Measurements from ENCODE around the gene NTM. TPM values are rescaled to one million over a fixed set of nuclear protein-coding genes. Genes with fewer than 3 reads are reported as not detected.

NTM gene
- total RNA-seq, 4 donors from 2014 or later: 0.21 to 3.2 (median 0.84) TPM

DNA sequence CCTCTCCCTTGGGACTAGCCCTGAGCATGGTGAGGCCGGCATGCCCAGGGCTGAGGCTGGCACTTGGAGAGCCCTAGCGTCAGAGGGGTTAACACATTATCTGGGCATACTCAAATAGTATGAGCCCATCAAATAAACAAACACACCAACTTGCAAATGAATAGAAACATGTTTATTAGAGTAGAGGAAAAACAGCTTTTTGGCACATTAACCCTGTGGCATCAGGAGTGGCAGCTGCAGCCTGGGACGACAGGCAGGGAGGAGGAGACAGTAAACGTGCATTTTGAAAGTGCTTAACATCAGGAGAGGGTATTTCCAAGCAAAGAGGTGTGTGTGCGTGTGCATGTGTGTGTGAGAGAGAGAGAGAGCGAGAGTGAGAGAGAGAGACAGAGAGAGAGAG lies 684.9 kb downstream of the NTM start:
- TF ChIP-seq POLR2A (IDR thresholded peaks at IDR 0.05): no peak
- TF ChIP-seq, protein P1, sequence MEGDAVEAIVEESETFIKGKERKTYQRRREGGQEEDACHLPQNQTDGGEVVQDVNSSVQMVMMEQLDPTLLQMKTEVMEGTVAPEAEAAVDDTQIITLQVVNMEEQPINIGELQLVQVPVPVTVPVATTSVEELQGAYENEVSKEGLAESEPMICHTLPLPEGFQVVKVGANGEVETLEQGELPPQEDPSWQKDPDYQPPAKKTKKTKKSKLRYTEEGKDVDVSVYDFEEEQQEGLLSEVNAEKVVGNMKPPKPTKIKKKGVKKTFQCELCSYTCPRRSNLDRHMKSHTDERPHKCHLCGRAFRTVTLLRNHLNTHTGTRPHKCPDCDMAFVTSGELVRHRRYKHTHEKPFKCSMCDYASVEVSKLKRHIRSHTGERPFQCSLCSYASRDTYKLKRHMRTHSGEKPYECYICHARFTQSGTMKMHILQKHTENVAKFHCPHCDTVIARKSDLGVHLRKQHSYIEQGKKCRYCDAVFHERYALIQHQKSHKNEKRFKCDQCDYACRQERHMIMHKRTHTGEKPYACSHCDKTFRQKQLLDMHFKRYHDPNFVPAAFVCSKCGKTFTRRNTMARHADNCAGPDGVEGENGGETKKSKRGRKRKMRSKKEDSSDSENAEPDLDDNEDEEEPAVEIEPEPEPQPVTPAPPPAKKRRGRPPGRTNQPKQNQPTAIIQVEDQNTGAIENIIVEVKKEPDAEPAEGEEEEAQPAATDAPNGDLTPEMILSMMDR (IDR thresholded peaks at IDR 0.05): no peak
- 56 to 67% methylated on average over 4 to 6 of the region's 6 CpGs for WGBS, 2 donors
- intact Hi-C loops (cut with DNase I): no loop called here
- Histone ChIP-seq H3K9me3 (peaks cover 0 to 4% (median 0%) of the 10 kb centered on the region in 3 donors), H3K36me3 (no peaks in the 10 kb centered on the region), H3K27me3 (no peaks in the 10 kb centered on the region), H3K4me3 (no peak overlapping the region), H3K4me1 (no peaks in the 10 kb centered on the region), H3K27ac (no peak overlapping the region)
- no peak for DNase-seq

DNA sequence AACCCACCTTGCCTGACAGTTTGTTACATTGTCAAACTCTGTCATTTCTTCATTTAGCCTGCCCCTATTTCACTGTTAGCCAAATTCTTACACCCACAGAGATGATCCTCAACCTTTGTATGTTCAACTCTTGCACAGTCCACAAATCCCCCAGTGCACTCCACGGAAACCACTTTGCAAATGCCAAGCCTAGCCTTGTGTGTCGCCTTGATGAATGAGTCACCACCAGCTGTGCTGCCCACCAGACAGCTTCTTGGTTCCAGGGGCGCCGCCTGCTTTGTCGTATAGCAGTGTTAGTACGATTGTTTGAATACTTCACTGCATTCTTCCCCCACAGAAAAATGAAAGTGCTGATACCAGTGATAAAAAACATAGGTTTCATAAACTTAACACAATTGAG lies 686.3 kb downstream of the NTM start:
- Histone ChIP-seq H3K9me3 (no peaks in the 10 kb centered on the region), H3K27me3 (no peaks in the 10 kb centered on the region), H3K4me3 (no peak overlapping the region), H3K36me3 (no peaks in the 10 kb centered on the region), H3K27ac (peak overlapping the region in 2 of 4 donors; percentile 31 to 42), H3K4me1 (no peaks in the 10 kb centered on the region)
- intact Hi-C loops (cut with DNase I): no loop called here
- 30 to 34% methylated on average over 6 of the region's 6 CpGs for WGBS, 2 donors
- DNase-seq: no peak
- TF ChIP-seq POLR2A (IDR thresholded peaks at IDR 0.05): no peak
- TF ChIP-seq, protein P1 (IDR thresholded peaks at IDR 0.05): no peak

DNA sequence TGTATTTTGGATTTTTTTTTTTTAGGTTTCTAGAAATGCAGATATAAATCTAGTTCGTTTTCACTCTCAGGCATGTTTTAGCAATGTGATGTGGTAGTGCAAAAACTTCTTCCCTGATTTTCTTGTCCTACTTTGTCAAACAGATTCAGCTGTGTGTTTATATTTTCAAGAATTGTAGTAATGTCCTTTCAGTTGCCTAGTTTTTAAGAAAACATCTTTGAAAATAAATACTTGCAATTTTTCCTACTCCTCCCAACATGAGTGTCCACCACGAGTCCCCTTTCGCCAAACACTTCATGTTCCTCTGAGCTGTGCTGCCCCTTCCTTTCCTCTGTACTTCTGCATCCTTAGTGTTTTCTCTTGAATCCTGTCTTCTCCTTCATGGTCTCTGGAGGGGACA lies 686.9 kb downstream of the NTM start:
- no peak for DNase-seq
- H3K27me3 ChIP-seq: no peaks in the 10 kb centered on the region
- H3K4me3 ChIP-seq: no peak overlapping the region
- intact Hi-C loops (cut with DNase I): no loop called here
- WGBS, 2 donors: 42 to 47% methylated on average over 3 of the region's 3 CpGs
- H3K4me1 ChIP-seq: no peaks in the 10 kb centered on the region
- H3K36me3 ChIP-seq: no peaks in the 10 kb centered on the region
- TF ChIP-seq POLR2A (IDR thresholded peaks at IDR 0.05): no peak
- TF ChIP-seq, protein P1 (IDR thresholded peaks at IDR 0.05): no peak
- no peaks in the 10 kb centered on the region for H3K9me3 ChIP-seq
- H3K27ac ChIP-seq: peak overlapping the region in 2 of 4 donors; percentile 31 to 42

DNA sequence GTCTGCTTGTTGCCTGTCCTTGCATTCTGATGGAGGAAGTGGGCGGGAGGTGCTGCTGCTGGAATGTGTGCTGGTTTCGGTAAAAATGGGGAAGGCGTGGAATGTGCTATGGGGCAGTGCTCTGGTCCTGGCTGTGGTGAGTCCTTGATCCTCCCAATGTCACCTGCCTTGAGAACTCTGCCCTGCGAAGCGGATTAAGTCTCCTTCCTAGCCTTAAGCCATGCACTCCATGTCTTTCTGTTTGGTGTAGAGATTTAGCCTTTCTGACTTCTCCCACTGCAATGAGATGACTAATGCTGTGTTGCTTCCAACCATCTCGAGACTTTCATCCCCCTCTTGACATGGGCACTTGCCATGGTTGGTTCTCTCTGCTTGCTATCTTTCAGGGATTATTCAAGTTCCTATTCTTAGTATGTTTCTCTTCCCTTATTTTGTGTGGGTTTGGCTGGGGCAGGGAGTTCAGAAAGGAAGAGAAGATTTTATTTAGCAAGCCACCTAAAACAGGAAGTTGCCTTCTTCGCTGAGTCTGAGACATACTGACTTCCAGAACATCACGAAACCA lies 687.9 kb downstream of the NTM start:
- no peak for DNase-seq
- WGBS, 2 donors: 56 to 61% methylated on average over 8 of the region's 8 CpGs
- Histone ChIP-seq H3K4me1 (no peaks in the 10 kb centered on the region), H3K9me3 (no peaks in the 10 kb centered on the region), H3K36me3 (no peaks in the 10 kb centered on the region), H3K27me3 (no peaks in the 10 kb centered on the region), H3K4me3 (no peak overlapping the region), H3K27ac (peak overlapping the region in 2 of 4 donors; percentile 31 to 42)
- no peak for TF ChIP-seq POLR2A (IDR thresholded peaks at IDR 0.05)
- TF ChIP-seq, protein P1 (IDR thresholded peaks at IDR 0.05): no peak
- intact Hi-C loops (cut with DNase I): no loop called here

DNA sequence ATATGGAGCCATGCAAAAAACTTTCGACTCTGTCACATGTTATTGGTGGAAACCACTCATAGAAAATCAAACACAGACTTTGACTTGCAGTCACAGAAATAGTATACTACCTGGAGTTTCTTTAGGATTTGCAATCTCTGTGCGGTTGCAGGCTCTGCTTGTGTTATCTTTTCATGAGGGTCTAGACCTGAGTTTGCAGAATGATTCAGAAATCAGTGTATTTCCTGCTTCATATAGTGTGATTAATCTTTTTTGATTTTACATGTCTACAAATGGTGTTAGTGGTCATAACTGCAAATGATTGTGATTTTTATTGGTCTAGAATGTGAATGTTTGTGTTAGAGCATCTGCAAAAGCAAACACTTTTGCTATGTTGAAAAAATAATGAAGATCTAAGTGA lies 690.2 kb downstream of the NTM start:
- Histone ChIP-seq H3K4me1 (no peaks in the 10 kb centered on the region), H3K27me3 (no peaks in the 10 kb centered on the region), H3K36me3 (no peaks in the 10 kb centered on the region), H3K27ac (no peak overlapping the region), H3K4me3 (no peak overlapping the region), H3K9me3 (no peaks in the 10 kb centered on the region)
- no peak for TF ChIP-seq POLR2A (IDR thresholded peaks at IDR 0.05)
- TF ChIP-seq, protein P1 (IDR thresholded peaks at IDR 0.05): no peak
- 63 to 76% methylated on average over 2 of the region's 2 CpGs for WGBS, 2 donors
- intact Hi-C loops (cut with DNase I): no loop called here
- no peak for DNase-seq

All from esophagus squamous epithelium (tissue), 5 donors.